HG03039 (cell line): ENCODE results near the gene COLEC12.

ENCODE experiments used
- ATAC-seq: cut with Tn5 transposase; IDR thresholded peaks from one replicate; pipeline ENCODE4 v1.9.1; 2021; ENCODE audit warnings: mild to moderate bottlenecking, moderate library complexity; ENCODE audit not compliant: unreplicated experiment

COLEC12 gene

GRCh38 chr18:392928-393573 lies 107.5 kb downstream of the COLEC12 start:
- ATAC-seq: no peak

- ATAC-seq: no peak
Observed at GRCh38 chr18:390741-391478, 109.6 kb downstream of the COLEC12 start.

DNA sequence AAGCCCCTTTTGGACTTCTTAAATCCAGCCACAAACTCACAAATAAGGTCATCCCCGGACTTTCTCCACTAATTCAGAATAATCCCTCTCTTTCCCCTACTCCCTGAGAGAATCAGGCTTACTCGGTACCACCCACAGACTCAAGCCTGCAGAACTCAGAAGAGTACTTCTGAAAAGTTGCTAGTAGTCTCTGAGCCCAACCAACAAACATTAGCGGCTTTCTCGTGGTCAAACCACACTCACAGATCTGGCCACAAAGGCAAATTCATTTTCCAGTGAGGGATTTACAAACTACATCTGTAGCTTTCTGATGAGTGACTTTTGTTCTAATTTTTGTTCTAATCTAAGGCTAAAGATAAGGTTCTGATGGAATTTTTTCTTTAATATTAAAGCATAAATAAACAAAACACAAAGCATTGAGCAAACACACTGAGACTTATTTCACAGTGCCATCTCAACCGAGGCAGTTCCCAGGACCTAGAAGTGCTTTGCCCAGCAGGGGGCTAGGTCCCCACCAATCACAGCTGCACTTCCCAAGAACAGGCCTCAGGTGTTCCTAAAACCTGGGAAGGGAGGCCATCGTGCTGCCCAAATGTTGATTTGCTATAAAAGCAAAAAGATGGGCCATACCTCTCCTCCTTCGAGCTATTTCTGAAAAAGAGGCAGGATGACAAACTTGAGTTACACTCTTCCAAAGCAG lies 110.7 kb downstream of the COLEC12 start:
- ATAC-seq: peak; percentile 67

DNA sequence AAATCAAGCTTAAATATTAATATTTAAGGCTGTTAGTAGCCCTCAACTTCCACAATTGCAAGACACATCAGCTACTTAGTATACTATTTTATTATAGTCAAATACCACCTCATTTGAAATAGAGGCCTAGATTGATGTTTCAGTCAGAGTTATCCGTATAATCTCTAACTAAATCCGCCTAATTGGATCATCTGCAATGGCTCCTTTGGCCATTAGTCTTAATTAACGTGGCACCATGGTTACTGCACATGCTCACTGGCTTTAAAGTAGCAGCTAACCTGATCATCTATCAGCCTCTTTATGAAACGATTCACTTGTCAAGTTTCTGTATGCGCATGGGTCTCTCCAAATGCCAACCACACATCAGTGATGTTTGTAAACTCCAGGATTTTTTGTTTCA lies 112.3 kb downstream of the COLEC12 start:
- ATAC-seq: no peak

DNA sequence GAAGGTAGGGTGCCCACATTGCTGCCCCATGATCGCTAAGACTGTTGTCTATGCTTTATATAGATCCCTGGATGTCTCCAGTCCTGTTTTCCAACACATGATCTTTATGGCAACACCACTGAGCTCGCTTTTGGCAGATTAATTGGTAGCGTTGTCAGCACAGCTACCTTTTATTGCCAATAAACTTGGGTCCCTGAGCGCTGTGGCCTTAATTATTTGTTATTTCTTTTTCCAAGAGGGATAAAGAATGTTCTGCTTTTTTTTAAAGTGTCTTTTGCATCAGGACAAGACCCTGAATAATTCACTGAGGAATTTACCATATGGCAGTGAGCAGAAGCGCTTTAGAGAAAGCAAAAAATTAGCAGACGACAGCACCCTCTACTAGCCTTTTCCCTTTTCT lies 113.5 kb downstream of the COLEC12 start:
- no peak for ATAC-seq

DNA sequence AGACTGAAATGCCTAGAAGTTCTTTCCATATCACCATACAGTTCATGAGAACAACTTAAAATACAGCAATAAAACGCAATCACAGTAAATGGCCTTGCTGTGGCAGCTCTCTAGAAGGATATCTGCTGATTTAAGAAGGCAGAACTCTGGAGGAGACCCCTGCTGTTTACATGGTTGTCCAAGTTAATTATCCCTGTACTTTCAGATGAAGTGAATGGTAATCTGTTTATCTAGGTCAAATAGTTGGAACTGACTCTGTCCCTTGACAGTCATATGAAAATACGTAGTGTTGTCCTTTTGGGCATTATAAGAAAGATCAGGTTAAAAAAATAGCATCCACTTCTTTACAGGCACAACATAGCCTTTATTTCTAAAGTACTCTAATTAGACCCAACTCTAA lies 115.6 kb downstream of the COLEC12 start:
- no peak for ATAC-seq

DNA sequence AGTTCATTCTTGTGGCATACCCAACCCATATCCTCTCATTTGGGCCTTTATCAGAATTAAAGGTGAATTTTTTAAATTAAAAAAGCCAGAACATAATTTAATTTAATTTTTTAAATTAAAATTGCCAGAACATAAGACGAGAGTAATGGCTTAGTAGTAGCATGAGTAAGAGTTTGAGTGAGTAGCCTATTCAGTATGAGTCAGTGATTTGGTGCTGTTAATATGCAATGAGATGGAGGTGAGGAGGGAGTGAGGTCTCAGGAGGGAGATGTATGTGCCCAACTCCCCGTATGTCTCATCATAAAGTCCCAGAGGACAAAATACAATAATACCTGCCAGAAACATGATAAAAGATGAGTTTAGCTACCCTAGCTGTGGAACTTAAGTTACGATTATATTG lies 117.4 kb downstream of the COLEC12 start:
- no peak for ATAC-seq

- ATAC-seq: no peak
Observed at GRCh38 chr18:382423-382984, 118.0 kb downstream of the COLEC12 start.

DNA sequence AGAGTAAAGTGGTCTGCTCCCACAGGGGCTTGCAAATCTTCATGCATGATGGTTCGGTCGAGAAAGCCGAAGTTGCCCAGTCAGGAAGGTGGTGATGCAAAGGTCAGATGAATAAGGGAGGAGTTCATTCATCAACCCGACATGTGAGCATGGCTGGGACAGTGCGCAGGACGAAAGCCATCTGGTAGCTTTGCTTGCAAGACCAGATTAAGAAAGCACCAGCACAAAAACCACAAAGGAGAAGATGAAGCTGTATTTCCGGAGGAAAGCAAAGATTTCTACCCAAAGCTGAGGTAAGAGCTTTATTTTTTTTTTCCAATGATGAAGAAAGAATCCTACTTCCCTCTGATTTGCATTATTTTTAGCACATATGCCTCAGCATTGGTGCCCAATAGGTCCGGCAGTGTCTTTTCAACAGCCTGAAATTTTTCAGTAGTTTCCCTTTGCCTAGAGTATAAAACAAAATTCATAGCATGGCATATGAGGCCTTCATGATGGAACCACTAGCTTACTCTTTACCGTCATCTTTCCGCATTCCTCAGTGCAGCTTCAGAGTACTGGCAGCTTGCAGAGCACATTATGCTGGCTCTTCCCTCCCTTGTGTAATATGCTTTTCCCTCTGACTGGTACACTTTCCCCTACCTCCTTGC lies 120.7 kb downstream of the COLEC12 start:
- ATAC-seq: no peak

- ATAC-seq: no peak
Observed at GRCh38 chr18:378079-378478, 122.4 kb downstream of the COLEC12 start.

GRCh38 chr18:377088-377487 lies 123.4 kb downstream of the COLEC12 start:
- no peak for ATAC-seq

DNA sequence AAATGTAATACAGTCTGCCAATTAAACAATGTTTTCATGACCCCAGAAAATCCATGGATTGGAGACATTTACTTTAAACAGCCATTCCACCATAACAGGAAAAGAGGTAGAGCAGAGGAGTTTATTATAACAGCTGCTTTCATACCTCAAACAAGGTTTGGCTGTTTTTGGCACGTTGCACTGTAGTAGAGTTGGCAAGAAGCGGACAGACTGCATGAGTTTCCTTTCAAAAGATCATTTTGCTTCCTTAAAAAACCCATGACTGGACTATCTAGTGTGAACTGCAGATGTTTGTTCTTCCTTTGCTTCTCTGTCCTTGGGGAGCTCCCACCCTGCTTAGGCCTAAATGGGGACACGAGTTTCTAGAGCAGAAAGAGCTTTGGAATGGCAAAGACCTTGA lies 124.2 kb downstream of the COLEC12 start:
- no peak for ATAC-seq

DNA sequence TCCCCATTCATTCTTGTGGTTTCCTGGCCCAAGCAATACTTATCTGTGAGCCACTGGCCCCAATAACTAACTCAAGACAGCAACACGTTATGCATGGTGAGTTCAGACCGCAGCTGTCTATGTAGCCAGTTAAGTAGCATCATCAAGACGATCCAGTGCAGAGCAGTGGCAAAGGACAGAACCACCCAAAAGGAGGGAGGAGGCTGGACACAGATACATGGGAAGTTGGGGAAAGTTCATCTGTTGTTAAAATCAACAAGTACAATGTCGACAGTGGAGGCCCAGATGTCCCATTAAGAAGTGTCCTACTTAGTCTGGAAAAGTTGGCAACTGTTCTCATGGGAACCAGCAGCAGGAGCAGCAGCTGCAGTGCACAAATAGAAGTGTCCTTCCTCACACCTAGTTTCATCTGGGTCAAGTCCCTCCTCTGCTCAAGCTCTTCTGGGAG lies 125.8 kb downstream of the COLEC12 start:
- no peak for ATAC-seq

DNA sequence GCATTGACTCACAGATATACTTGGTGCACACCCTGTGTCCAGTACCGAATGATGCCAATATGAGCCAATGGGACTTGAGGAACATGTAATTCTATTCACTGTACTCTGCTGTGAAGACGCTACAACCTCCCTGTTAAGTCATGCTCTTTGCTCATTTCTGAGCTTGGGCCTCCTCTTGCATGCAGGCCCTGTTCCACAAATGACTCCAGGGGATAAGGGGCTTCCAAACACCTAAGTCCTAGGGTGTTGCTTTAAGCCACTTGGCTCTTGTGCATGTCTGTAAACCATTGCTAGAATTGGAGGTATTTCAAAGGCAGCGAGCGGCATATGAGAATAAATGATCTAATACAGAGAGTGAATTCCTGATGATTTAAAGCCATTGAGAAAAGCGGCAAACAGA lies 126.7 kb downstream of the COLEC12 start:
- no peak for ATAC-seq

DNA sequence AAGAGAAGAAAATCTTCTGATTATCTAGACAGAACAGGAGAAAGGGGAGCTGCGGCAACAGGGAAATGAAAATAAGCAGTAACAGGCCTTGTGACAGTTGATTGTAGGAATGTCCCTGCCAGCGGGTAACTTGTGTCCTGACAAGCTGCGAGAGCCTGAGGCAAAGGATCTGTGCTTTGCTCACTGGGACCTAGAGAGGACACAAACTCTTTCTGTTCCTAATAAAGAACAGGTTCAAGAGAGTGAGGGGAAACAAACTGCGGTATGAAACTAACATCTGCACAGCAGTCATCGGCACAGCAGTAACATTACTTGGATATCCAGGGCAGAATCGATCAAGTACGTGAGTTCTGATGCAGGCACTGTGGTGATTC lies 128.9 kb downstream of the COLEC12 start:
- no peak for ATAC-seq

DNA sequence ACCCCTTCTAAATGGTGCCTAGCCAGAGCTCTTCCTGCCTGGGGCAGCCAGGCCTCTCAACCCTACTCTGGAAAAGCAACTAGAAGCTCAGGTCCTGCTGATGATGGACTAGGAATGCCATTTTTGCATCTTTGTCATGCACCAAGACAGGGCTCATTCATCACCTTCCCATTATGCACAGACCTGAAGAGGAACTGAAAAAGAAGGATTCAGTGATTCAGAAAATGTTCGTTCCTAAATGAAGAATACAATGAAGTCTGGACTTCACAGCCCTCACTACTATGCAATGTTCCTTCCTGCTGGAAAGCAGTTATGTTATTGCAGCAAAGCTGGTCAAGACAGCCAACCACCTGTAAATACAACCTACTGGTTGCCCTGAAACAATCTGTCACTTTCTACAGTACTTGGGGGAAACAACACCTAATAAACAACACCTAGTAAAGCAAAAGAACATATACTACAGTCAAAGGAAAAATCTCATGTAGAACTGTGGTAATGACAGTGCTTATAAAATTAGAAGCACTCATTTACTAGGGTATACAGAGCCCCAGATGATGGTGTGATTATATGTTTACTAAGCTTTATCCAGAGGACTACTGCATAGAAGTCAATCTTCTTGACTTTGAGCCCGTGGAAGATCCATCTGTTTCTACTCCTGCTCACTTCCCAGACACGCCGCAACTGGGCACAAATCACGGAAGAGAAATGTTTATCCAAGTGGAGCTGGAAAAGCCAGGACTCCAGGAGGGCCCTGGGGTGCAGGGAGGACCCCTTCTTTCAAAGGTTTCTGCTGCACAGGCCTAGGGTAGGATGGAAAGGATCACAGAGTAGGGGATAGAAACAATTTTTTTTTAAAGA lies 129.5 kb downstream of the COLEC12 start:
- ATAC-seq: no peak

GRCh38 chr18:369224-370015 lies 131.1 kb downstream of the COLEC12 start:
- no peak for ATAC-seq

- ATAC-seq: no peak
Observed at GRCh38 chr18:366466-367061, 133.9 kb downstream of the COLEC12 start.

DNA sequence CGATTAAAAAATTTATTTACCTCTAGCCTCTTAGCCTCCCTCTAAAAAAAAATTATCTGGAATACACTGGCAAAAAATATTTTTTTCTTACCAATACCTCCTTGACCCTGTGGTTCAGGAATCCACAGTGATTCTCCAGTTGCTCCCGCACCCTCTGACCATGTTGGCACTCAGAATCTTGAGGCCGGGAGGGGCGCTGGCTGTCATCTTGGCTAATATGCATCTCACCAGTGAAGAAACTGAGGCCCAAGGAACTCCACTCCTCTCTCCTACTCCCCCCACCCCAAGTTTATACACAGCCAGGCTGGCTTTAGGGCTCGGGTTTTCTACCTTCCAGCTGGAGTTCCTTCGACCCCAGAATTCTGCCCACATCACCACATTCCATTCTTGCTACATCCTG lies 134.8 kb downstream of the COLEC12 start:
- ATAC-seq: no peak
